ENCODE results near the gene SRBD1.

Gene SRBD1

GRCh38 chr2:45412754-45413379, 198.2 kb downstream of the SRBD1 start:
- no peak for DNase-seq

- no peak for DNase-seq
Observed at GRCh38 chr2:45409677-45410076, 201.4 kb downstream of the SRBD1 start.

GRCh38 chr2:45406621-45407020, 204.4 kb downstream of the SRBD1 start:
- DNase-seq, result no peak

- DNase-seq, result no peak
Observed at GRCh38 chr2:45404807-45405297, 206.2 kb downstream of the SRBD1 start.

- no peak for DNase-seq
Observed at GRCh38 chr2:45403036-45403435, 208.0 kb downstream of the SRBD1 start.

GRCh38 chr2:45401431-45401922, 209.6 kb downstream of the SRBD1 start:
- no peak for DNase-seq

GRCh38 chr2:45399040-45399784, 211.9 kb downstream of the SRBD1 start:
- no peak for DNase-seq

GRCh38 chr2:45397292-45397691, 213.8 kb downstream of the SRBD1 start:
- DNase-seq, result no peak

- DNase-seq, result no peak
Observed at GRCh38 chr2:45396671-45397070, 214.4 kb downstream of the SRBD1 start.

GRCh38 chr2:45394842-45395241, 216.2 kb downstream of the SRBD1 start:
- DNase-seq, result no peak

GRCh38 chr2:45394216-45394615, 216.9 kb downstream of the SRBD1 start:
- no peak for DNase-seq

- DNase-seq, result no peak
Observed at GRCh38 chr2:45391866-45392265, 219.2 kb downstream of the SRBD1 start.

- no peak for DNase-seq
Observed at GRCh38 chr2:45390861-45391260, 220.2 kb downstream of the SRBD1 start.

GRCh38 chr2:45390441-45390840, 220.6 kb downstream of the SRBD1 start:
- no peak for DNase-seq

GRCh38 chr2:45388541-45389100, 222.4 kb downstream of the SRBD1 start:
- DNase-seq, result no peak

GRCh38 chr2:45382744-45383143, 228.3 kb downstream of the SRBD1 start:
- no peak for DNase-seq

GRCh38 chr2:45380131-45380836, 230.8 kb downstream of the SRBD1 start:
- DNase-seq, result no peak

- DNase-seq, result no peak
Observed at GRCh38 chr2:45379399-45380087, 231.5 kb downstream of the SRBD1 start.

- DNase-seq, result no peak
Observed at GRCh38 chr2:45373534-45373933, 237.5 kb downstream of the SRBD1 start.

GRCh38 chr2:45370369-45370768, 240.7 kb downstream of the SRBD1 start:
- no peak for DNase-seq

GRCh38 chr2:45368792-45369191, 242.3 kb downstream of the SRBD1 start:
- no peak for DNase-seq

GRCh38 chr2:45361666-45362065, 249.4 kb downstream of the SRBD1 start:
- DNase-seq, result no peak

- DNase-seq, result no peak
Observed at GRCh38 chr2:45354776-45355175, 256.3 kb downstream of the SRBD1 start.
